BJ (cell line): Measurements from ENCODE around the gene ERBB4. TPM values are rescaled to one million over a fixed set of nuclear protein-coding genes. Genes with fewer than 3 reads are reported as not detected.

Experiments
- CTCF ChIA-PET: fragments of 350-600 bp; formaldehyde crosslinking; extraction: SDS; loops from one replicate; lab custom pipeline; 2021; ENCODE audit warnings: antibody characterized with exemption, inconsistent platforms; lab: Yijun Ruan, JAX
- POLR2A ChIA-PET: fragments of 300-600 bp; sonication (Branson Sonifier 250); formaldehyde crosslinking; extraction: SDS; loops from one replicate; lab custom pipeline; 2021; ENCODE audit warnings: antibody characterized with exemption; lab: Charles Lee
- DNase-seq: peaks from one replicate; pipeline ENCODE4 v3.0.0-alpha.2; 2011; ENCODE audit warnings: low read depth
- H3K27me3 ChIP-seq: 2 replicates; pipeline ENCODE4 v1.6.0; 2011; ENCODE audit warnings: low read length; ENCODE audit not compliant: control insufficient read depth, insufficient read depth
- H3K36me3 ChIP-seq: 2 replicates; pipeline ENCODE4 v1.5.1; 2011; ENCODE audit warnings: low read length; ENCODE audit not compliant: control insufficient read depth, insufficient read depth
- H3K4me3 ChIP-seq: 2 replicates; pipeline ENCODE4 v1.5.1; 2011; ENCODE audit warnings: low read depth, mild to moderate bottlenecking, control low read depth, low read length
- CTCF ChIP-seq: IDR thresholded peaks from 2 replicates; pipeline ENCODE4 v1.5.1; 2011; ENCODE audit warnings: low read depth, mild to moderate bottlenecking, control low read depth, inconsistent platforms, low read length, moderate library complexity; ENCODE audit not compliant: insufficient read depth
- polyA plus RNA-seq: library from polyadenylated mRNA; depleted of rRNA; stranded (reverse); fragments of >200 nt; gene quantifications from 2 replicates; pipeline ENCODE4 v1.2.3, GENCODE V29; 2011

ERBB4 gene
- polyA plus RNA-seq, 1 experiment, result not detected

- no peak overlapping the region for H3K4me3 ChIP-seq
- no peak for TF ChIP-seq CTCF
- no peaks in the 10 kb centered on the region for H3K27me3 ChIP-seq
- H3K36me3 ChIP-seq, result no peaks in the 10 kb centered on the region
- ChIA-PET POLR2A (no interaction called here), CTCF (no interaction called here)
- no peak for DNase-seq
These were observed 693.1 kb downstream of the ERBB4 start for GRCh38 chr2:211845338-211846035.

GRCh38 chr2:211837706-211838105 is 700.9 kb downstream of the ERBB4 start:
- no peak for DNase-seq
- POLR2A ChIA-PET, result no interaction called here
- CTCF ChIA-PET, result no interaction called here
- Histone ChIP-seq H3K27me3 (no peaks in the 10 kb centered on the region), H3K36me3 (no peaks in the 10 kb centered on the region), H3K4me3 (no peak overlapping the region)
- no peak for TF ChIP-seq CTCF

- Histone ChIP-seq H3K27me3 (no peaks in the 10 kb centered on the region), H3K36me3 (no peaks in the 10 kb centered on the region), H3K4me3 (no peak overlapping the region)
- no peak for DNase-seq
- POLR2A ChIA-PET, result no interaction called here
- no peak for TF ChIP-seq CTCF
- CTCF ChIA-PET, result no interaction called here
These were observed 701.4 kb downstream of the ERBB4 start for GRCh38 chr2:211837206-211837605.

- no peak for DNase-seq
- no peak overlapping the region for H3K4me3 ChIP-seq
- ChIA-PET POLR2A (no interaction called here), CTCF (no interaction called here)
- TF ChIP-seq CTCF, result no peak
- no peaks in the 10 kb centered on the region for H3K36me3 ChIP-seq
- H3K27me3 ChIP-seq, result no peaks in the 10 kb centered on the region
These were observed 702.2 kb downstream of the ERBB4 start for GRCh38 chr2:211836409-211836808.

- TF ChIP-seq CTCF, result no peak
- POLR2A ChIA-PET, result no interaction called here
- CTCF ChIA-PET, result no interaction called here
- Histone ChIP-seq H3K36me3 (no peaks in the 10 kb centered on the region), H3K4me3 (no peak overlapping the region), H3K27me3 (no peaks in the 10 kb centered on the region)
- no peak for DNase-seq
These were observed 702.9 kb downstream of the ERBB4 start for GRCh38 chr2:211835695-211836094.
